HG03575 (cell line): Measurements from ENCODE around the gene PDZK1.
"Not testable (repeated sequence)": the region's sequence is repeated elsewhere in the genome, so short reads cannot be mapped to it uniquely, and the experiment has no call there.

Source experiments
- ATAC-seq: cut with Tn5 transposase; IDR thresholded peaks from one replicate; pipeline ENCODE4 v1.9.1; 2021; ENCODE audit not compliant: unreplicated experiment, insufficient number of reproducible peaks, low FRiP score; ENCODE audit errors: extremely low read depth

Gene PDZK1

DNA sequence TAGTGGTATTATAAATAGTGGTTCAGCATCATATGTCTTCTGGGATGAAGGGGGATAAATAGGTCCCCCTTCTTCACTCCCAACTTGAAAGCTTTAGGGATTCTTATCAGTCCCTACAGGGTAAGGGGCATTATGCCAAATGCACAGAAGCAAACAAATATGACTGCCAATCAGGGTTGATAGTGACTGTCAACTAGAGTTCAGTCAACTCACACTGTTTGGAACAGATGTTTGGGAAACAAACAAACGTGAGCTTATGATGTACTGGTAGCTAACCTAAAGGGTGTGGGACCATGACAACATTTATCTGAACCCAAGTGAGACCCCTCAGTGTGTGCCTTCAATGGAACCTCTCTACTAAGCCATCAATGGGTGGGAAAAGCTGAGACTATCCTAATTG lies 34.0 kb downstream of the PDZK1 start:
- not testable (repeated sequence) for ATAC-seq

DNA sequence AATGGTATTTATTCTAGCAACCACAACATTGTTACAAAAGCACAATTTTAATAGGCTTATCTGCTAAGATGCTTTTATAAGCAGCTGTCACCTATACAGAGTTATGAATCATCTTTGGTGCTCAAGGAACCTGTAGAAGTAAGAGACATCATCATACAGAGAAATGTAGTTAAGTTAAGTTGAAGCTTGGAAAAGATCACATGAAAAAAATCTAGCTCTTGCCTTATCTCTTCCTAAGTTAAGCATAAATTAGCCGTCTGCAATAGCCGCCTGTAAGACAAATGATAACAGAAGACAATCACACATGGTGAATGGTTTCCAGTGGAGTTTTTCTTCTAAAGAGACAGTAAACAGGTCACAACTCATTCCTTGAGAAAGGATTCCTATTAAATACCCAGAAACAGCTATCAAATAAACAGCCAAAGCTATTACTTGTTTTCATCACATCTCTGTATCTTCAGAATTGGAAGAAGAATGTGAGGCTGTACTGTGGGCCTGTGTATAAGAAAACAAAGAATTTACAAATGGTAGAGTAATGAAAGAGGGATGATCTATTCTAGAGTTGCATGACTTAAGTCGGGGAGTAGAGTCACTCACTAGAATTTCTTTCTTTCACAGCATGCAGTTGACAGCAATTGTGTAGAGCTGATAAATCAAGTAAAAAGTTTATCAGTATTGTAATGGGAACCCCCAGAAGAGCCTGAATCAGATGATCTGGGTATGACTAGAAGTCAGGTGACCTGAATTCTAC lies 36.0 kb downstream of the PDZK1 start:
- ATAC-seq = not testable (repeated sequence)

- not testable (repeated sequence) for ATAC-seq
Observed at GRCh38 chr1:145665015-145665414, 42.2 kb downstream of the PDZK1 start.

DNA sequence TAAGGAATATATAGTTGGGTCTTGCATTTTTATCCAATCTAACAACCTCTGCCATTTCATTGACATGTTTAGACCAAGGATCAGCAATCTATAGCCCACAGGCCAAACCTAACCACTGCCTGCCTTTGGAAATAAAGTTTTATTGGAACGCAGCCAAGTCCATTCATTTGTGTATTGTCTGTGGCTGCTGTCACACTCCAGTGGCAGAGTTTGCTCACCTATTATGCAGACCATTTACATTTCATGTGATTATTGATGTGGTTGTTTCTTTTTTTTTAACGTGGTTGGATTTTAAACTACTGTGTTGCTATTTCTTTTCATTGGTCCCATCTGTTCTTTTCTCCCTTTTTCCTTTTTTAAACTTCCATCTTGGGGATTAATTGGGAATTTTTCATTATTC lies 44.7 kb downstream of the PDZK1 start:
- not testable (repeated sequence) for ATAC-seq

GRCh38 chr1:145656245-145656943 lies 50.8 kb downstream of the PDZK1 start:
- ATAC-seq = not testable (repeated sequence)

DNA sequence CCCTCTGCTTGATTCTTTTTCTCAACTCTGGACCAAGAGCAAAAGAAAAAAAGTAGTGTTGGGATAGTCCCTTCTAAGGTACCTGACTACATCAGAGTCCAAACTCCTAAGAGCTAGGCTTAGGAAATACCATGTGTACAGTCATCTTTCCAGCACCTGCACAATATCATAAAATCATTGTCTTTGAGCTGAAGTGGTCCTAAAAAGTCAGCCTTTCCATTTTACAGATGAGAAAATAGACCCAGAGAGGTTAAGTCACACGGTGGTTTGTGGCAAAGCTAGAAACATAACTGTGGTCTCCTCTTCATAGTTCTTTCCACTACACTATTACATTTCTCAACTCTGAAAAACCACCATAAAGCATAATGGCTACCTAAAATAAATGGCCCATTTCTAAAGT lies 63.2 kb downstream of the PDZK1 start:
- not testable (repeated sequence) for ATAC-seq

GRCh38 chr1:145641886-145642285 lies 65.3 kb downstream of the PDZK1 start:
- not testable (repeated sequence) for ATAC-seq

- ATAC-seq = not testable (repeated sequence)
Observed at GRCh38 chr1:145636237-145636636, 70.9 kb downstream of the PDZK1 start.

DNA sequence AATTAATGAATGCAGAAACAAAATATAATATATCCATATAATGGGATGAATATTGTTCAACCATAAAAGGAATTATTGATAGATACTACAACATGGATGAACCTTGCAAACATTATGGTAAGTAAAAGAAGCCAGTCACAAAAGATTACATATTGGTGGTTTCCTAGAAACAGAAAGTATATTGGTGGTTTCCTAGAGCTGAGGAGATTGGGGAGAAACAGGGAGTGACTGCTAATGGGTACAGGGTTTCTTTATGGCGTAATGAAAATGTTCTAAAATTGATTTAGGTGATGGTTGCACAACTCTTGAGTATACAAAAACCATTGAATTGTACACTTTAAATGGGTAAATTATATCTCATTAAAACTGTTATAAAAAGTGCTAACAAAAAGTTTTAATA lies 85.0 kb downstream of the PDZK1 start:
- ATAC-seq = not testable (repeated sequence)
